Stomach smooth muscle (tissue), 2 donors: ENCODE results near the gene MBP.
A peak's percentile ranks its signal among the peaks of the same experiment; 100 is the strongest.

Experiments used
- H3K27ac ChIP-seq: one replicate; pipeline ENCODE4 v1.7.0; 2013; ENCODE audit warnings: mild to moderate bottlenecking, low read length, inconsistent platforms
- H3K27me3 ChIP-seq, 2 donors: one replicate each; pipeline ENCODE4 v1.7.0; 2013; ENCODE audit warnings: low read length in 2 of 2; ENCODE audit not compliant: insufficient read depth in 2 of 2, control insufficient read depth in 1 of 2
- H3K36me3 ChIP-seq, 2 donors: one replicate each; pipeline ENCODE4 v1.7.0; 2013; ENCODE audit warnings: low read length in 2 of 2; ENCODE audit not compliant: control insufficient read depth in 2 of 2, insufficient read depth in 2 of 2
- H3K4me1 ChIP-seq: one replicate; pipeline ENCODE4 v1.7.0; 2013; ENCODE audit warnings: low read length; ENCODE audit not compliant: control insufficient read depth, insufficient read depth
- H3K4me3 ChIP-seq, 2 donors: one replicate each; pipeline ENCODE4 v1.7.0; 2013; ENCODE audit warnings: low read length in 2 of 2
- H3K9ac ChIP-seq, 2 donors: one replicate each; pipeline ENCODE4 v1.7.0; 2013; ENCODE audit warnings: low read length in 2 of 2, mild to moderate bottlenecking in 1 of 2
- H3K9me3 ChIP-seq, 2 donors: one replicate each; pipeline ENCODE4 v1.7.0; 2013; ENCODE audit warnings: low read length in 2 of 2; ENCODE audit not compliant: control insufficient read depth in 2 of 2
- donor health status: healthy.
- donor health status: Pancreatic carcinoma.

MBP gene

DNA sequence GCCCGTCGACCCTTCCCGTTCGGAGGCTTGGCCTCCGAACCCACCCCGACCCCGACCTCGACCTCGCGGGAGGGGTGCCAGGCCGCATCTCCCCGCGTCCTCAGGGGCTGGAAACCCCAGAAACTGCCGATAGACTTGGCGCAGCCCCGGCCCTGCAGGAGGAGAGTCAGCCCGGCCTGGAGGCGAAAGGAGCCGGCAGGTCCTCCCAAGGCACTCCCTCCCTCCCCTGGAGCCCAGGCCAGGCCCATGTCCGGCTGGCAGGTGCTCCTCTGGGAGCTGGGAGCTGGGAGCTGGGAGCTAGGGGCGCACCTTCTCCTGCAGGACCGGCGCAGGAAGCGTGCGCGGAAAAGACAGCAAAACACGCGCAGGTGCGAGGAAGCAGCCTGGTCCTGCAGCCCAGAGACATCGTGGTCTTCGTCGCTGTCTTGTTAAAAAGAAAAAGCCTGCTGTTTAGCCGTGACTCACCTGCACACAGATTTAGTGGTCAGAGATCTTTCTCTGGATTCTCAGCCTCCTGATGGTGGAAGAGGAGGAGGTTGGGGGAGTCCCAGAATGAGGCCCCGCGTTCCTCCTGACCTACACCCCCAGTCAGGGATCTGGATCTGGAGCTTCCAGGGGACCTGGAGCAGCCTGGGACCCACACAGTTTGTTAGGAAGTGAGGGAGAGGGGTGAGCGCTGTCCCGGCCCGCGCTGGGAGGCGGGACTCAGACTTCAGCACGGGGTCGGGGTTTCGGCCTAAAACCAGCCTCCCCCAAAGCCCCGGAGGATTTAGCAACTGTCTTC, 660 bp upstream of the MBP start:
- Histone ChIP-seq H3K4me3 (peak overlapping the region; percentile 26 to 79), H3K9ac (no peak overlapping the region)

DNA sequence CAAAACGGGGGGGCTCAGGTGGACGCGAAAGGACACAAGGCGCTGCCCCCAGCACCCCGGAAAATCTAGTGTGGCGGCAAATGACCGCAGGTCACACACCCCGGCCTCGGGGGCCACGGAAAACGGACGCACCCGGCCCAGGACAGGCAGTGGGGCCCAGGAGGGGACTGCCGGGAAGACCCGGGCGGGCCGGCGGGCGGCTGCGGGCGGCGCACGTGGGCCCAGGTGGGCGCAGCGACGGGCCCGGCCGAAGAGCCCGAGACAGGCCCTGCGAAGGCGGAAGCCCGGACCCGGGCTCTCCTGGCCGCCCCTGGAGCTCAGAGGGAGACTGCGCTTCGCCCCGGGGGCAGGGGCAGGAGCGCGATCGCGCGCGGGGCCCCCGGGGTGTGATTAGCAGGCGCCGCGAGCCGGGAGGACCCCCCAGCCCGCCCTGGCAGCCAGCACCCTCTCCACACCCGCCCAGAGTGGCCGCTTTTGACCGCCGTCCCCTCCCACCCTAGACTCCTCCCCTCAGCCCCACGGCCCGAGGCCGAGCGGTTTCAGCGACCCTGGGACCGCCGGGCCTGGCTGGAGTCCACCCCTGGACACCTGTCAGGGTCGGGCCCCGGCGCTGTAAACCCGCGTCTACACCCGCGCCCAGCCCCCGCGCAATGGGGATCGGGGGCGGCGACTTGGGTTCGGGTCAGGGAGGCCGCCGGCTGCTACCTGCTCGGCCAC, 773 bp downstream of the MBP start:
- H3K9ac ChIP-seq: peak overlapping the region; percentile 56 to 69
- H3K9me3 ChIP-seq: peaks cover 0 to 6% of the 10 kb centered on the region in 2 donors
- no peaks in the 10 kb centered on the region for H3K36me3 ChIP-seq
- H3K4me1 ChIP-seq: peaks cover 42% of the 10 kb centered on the region
- peak overlapping the region; percentile 53 to 79 for H3K4me3 ChIP-seq
- peaks cover 0 to 20% of the 10 kb centered on the region in 2 donors for H3K27me3 ChIP-seq
- peak overlapping the region; percentile 41 for H3K27ac ChIP-seq

More for the DNA sequence above, 660 bp upstream of the MBP start:
- Histone ChIP-seq H3K9me3 (peaks cover 0 to 6% of the 10 kb centered on the region in 2 donors), H3K27ac (no peak overlapping the region), H3K36me3 (no peaks in the 10 kb centered on the region), H3K4me1 (peaks cover 46% of the 10 kb centered on the region), H3K27me3 (peaks cover 0 to 20% of the 10 kb centered on the region in 2 donors)

DNA sequence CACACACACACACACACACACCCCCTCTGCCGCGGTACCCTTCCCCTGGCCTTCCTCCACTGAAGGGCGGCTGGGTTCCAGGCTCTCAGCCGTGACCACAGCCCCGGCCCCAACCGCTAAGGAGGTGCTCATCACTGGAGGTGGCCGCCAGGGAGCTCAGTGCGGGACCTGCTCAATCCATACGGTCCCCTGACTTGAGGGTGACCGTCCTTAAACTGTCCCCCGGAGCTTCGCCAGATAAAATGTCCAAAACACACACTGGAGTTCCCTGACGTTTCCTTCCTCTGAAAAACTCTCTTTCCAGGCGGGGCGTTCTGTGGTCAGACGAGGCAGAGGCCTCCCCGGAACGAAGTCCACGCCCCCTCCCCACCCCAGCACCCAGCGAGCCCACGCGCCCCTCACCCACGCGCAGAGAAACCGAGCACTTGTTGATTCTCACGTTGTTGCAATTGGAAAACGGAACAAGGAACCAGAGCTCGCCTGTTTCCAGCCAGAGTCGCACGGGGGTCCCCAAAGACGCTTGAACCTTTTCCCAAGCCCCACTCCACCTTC, 1.4 kb downstream of the MBP start:
- Histone ChIP-seq H3K9ac (peak overlapping the region; percentile 56 to 68), H3K27ac (peak overlapping the region; percentile 41), H3K9me3 (peaks cover 0 to 6% of the 10 kb centered on the region in 2 donors), H3K4me1 (peaks cover 42% of the 10 kb centered on the region), H3K36me3 (no peaks in the 10 kb centered on the region), H3K4me3 (peak overlapping the region; percentile 53 to 79), H3K27me3 (peaks cover 0 to 20% of the 10 kb centered on the region in 2 donors)

DNA sequence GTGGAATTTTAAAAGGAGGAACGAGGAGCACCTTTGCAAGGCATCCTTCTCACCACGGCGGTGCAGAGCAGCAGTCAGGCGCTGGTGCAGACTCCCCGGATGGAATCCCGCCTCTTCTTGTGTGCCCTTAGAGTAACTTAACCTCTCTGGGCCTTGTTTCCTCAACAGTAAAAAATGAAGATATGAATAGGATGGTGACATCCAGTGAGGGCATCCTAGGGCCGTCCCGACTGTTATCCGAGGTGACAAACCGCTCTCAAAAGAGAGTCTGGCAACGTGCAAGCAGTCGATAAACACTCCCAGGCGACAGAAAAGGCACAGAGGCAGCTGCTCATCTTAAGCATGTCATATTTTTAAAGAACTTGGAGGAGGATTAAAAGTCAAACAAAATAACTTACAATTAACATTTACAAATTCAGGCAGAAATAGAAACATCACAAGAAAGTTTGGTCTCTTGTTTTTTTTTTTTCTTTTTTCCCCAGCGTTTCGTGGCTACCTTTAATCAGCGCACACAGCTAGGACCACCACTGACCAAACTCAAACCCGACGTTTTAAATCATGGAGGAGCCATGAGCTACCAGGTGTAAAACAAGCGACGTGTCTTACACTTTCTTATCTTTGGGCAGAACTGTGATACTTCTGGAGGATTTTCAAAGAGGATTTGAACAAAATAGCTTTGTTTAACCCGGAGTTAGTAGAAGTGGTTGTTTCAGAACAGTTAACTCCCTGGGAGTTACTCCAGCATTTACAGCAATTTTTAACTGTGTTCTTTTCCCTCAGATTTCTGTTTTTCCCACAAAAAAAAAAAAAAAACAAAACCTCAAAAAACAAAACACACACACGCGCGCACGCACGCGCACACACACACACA, 2.1 kb downstream of the MBP start:
- peaks cover 0 to 2% of the 10 kb centered on the region in 2 donors for H3K9me3 ChIP-seq
- H3K4me1 ChIP-seq: peaks cover 42% of the 10 kb centered on the region
- no peak overlapping the region for H3K9ac ChIP-seq
- no peaks in the 10 kb centered on the region for H3K36me3 ChIP-seq
- H3K27ac ChIP-seq: no peak overlapping the region
- H3K27me3 ChIP-seq: peaks cover 0 to 20% of the 10 kb centered on the region in 2 donors
- peak overlapping the region in 1 of 2 donors; percentile 79 for H3K4me3 ChIP-seq

DNA sequence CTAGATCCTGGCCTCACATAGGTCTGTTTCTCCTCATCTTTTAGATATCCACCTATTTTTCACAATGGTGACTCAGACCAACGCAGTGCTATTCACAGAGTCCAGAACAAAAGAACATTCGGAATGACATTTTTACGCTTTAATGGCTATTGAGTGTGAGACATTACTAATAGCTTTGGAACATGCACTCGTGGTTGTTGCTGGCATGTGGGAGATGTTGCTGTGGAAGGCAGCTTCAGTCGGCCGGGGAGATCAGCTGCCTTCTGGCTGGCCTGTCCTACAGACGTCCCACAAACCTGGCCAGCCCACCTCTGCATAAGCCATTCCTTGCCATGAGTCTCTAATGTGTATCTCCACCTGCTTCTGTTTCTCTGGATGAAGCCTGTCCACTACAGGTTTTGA, 3.4 kb downstream of the MBP start:
- Histone ChIP-seq H3K9me3 (no peaks in the 10 kb centered on the region), H3K27me3 (peaks cover 0 to 27% of the 10 kb centered on the region in 2 donors), H3K36me3 (no peaks in the 10 kb centered on the region), H3K27ac (no peak overlapping the region), H3K4me3 (peak overlapping the region in 1 of 2 donors; percentile 22), H3K9ac (no peak overlapping the region), H3K4me1 (peaks cover 40% of the 10 kb centered on the region)

DNA sequence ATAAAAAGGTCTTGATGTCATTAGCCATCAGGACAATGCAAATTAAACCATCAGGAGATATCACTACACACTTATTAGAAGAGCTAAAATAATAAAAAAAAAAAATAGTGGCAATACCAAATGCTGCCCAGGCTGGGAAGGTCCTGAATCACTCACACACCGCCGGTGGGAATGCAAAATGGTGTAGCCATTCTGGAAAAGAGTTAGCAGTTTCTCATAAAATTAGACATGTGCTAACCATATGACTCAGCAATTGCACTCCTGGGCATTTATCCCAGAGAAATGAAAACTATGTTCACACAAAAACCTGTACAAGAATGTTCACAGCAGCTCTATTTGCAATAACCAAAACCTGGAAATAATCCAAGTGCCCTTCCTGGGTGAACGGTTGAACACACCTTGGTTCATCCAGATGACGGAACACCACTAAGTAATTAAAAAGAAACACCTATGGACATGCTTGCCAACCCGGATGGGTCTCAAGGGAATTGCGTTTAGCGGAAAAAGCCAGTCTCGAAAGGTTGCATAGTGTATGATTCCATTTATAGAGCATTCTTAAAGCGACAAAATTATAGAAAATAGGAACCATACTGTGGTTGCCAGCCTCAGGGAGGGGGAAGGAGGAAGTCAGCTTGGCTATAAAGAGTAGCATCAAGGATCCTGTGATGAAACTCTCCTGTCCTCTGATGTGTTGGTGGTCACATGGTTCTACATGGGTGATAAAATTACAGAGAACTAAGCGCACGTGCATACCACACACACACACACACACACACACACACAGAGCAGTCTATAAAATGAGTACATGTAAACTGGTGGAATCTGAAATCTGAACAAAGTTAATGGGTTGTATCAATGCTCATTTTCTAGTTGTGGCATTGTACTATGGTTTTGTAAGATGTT, 4.6 kb downstream of the MBP start:
- no peak overlapping the region for H3K9ac ChIP-seq

DNA sequence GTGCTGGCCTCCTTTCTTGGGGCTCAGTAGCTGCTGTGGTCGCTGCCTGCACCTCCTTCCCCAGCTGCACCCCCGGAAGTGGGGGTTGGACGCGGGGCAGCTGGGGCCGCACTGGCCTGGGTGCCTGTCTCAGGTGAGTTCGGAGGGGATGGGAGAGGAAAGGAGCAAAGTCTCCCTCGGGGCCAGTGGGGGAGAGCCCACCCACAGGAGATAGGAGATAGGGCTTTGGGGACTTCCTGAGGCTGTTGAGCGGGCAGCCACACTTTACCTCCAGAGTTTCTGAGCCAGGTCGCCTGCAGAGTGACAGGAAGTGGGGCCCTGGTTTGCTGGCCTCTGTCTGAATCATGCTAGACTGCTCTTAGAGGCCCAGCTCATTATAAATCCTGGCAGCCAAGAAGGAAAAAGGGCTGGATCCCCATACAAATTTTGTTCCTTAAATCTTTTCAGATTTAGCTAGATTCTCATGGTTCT, 8.1 kb downstream of the MBP start:
- Histone ChIP-seq H3K4me3 (no peak overlapping the region), H3K4me1 (peaks cover 8% of the 10 kb centered on the region)

More for the DNA sequence above, 4.6 kb downstream of the MBP start:
- H3K4me1 ChIP-seq: peaks cover 35% of the 10 kb centered on the region
- H3K27ac ChIP-seq: no peak overlapping the region
- no peaks in the 10 kb centered on the region for H3K36me3 ChIP-seq
- peak overlapping the region in 1 of 2 donors; percentile 15 for H3K4me3 ChIP-seq
- H3K9me3 ChIP-seq: no peaks in the 10 kb centered on the region
- H3K27me3 ChIP-seq: peaks cover 0 to 27% of the 10 kb centered on the region in 2 donors

DNA sequence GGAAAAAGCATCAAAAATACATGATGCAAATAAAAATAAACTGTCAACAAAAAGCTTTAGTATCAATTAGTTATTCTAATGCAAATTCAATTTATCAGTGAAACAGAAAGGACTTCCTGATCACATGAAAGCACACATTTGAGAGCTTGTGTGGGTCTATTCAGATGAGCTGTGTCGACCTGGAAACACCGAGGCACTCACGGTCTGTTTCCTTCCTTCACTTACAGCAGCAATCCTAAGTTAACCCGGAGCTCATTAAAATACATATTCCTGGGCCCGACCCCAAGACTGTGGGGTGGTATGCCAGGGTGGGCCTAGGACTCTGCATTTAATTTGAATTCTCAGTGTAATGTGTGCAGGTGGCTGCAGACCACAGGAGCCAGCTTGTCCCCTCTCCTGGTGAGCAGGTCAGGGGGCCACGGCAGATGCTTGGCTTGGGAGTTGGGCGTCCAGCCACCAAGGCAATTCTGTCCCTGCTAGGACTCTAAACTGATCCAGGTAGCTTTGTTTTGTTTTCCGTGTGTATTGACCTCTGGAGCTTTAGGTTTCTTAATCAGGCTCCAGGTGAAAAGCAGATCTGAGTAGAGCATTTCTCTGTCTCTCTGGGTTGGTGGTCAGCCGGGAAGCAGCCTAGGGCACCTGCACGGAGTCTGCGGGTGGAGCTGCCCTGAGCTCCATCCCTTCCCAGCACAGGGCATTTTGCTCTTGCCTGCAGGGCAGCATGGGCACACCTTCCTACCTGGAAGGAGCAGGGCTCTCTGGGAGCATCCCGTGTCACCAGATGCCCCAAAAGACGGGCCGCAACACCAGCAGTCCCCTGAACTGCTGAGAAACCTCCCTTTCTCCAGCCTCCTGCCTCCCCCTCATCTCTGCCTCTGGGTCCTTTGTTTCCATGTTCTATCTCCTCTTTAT, 9.0 kb downstream of the MBP start:
- Histone ChIP-seq H3K9me3 (no peaks in the 10 kb centered on the region), H3K4me1 (peaks cover 6% of the 10 kb centered on the region), H3K4me3 (no peak overlapping the region), H3K27me3 (peaks cover 0 to 9% of the 10 kb centered on the region in 2 donors), H3K9ac (no peak overlapping the region), H3K27ac (no peak overlapping the region), H3K36me3 (no peaks in the 10 kb centered on the region)

More for the DNA sequence above, 8.1 kb downstream of the MBP start:
- Histone ChIP-seq H3K27me3 (peaks cover 0 to 15% of the 10 kb centered on the region in 2 donors), H3K9me3 (no peaks in the 10 kb centered on the region), H3K9ac (no peak overlapping the region), H3K27ac (no peak overlapping the region), H3K36me3 (no peaks in the 10 kb centered on the region)

DNA sequence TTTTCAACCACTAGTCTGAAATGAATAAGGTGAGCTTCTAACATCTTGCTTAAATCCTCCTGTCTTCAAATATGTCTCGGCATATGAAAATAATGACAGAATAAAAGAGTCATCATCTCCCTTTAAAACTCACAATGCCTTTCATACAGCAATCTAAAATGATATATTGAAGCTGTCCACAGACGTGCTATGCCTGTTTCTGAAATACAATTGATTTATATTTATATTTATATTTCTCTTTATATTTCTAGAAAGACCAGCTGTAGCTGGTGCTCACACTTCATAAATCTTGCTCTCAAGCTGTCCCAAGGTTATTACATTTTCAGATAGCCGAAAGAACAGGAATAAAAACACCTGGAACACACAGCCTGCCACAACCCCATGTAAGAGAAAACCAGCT, 11.1 kb downstream of the MBP start:
- H3K4me1 ChIP-seq: no peaks in the 10 kb centered on the region
- peaks cover 0 to 2% of the 10 kb centered on the region in 2 donors for H3K36me3 ChIP-seq
- H3K9ac ChIP-seq: no peak overlapping the region
- H3K4me3 ChIP-seq: no peak overlapping the region
- no peaks in the 10 kb centered on the region for H3K9me3 ChIP-seq
- no peak overlapping the region for H3K27ac ChIP-seq
- H3K27me3 ChIP-seq: peaks cover 0 to 7% of the 10 kb centered on the region in 2 donors
